Kidney capillary endothelial cell (primary cell): ENCODE data around the gene JKAMP.

Source experiments
- DNase-seq: peaks from one replicate; pipeline ENCODE4 v3.0.0-alpha.2; 2018; ENCODE audit warnings: low spot score

JKAMP gene

GRCh38 chr14:59540852-59541251 lies 56.5 kb downstream of the JKAMP start:
- no peak for DNase-seq

GRCh38 chr14:59541731-59542130 lies 57.4 kb downstream of the JKAMP start:
- no peak for DNase-seq

- no peak for DNase-seq
These were observed 59.6 kb downstream of the JKAMP start for GRCh38 chr14:59543873-59544272.

GRCh38 chr14:59547310-59547709 lies 63.0 kb downstream of the JKAMP start:
- DNase-seq, result no peak
